NCI-H1694 treated with DMSO at 0.1 percent for 48 hours (cell line): ENCODE measurements around the gene CFAP46.

Source experiments
- DNase-seq: peaks from one replicate; lab custom pipeline; 2025; lab: John Stamatoyannopoulos, UW

The CFAP46 gene

DNA sequence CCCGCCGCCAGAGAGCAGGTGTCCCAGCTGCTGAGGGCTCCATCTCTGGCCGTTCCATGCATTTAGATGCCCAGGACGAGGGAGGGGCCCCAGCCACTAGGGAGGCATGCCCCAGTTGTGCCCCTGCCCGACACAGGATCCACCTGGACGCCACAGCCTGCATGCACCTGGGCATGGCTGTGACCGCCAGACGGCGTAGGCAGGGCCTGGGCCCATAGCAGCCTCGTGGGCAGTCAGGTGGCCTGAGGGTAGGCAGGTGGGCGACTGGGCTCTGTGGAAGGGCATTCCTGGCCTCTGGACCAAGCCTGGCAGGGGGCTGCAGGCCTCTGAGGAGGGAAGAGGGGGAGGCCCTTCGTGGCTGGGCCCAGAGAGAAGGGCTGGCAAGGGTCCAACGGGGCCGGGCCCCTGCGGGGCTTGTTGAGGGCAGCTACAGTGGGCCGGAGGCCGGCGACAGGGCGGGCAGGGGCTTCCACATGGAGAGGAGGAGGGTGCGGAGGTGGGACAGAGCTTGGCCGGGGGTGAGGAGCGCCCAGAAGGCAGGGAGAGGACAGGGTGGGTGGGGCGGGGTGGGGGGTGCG, 80.4 kb downstream of the CFAP46 start:
- DNase-seq: no peak

DNA sequence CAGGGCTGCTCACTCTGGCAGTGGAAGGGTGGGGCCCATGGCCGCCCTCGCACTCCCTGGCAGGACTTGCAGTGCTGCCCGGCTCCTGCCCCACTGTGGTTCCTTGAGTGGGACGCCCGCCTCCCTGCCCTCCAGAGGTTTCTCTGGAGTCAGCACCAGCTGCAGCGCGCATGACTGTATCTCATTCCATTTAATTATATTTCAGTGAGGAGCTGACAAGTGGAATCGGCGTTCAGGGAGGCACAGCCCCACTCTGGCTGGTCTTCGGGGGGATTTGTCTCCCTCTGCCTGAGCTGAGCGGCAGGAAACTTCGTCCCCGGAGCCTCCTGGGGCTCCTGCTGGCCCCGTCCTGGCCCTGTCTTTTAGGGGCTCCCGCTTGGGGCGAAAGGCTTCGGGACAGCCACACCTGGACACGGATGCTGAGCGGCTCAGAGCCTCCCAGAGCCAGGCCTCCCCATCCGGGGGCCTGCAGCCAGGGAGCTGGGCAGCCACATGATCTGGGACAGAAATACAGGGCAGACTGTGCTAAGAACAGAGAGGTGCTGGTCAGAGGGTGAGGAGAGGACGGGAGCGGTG, 81.2 kb downstream of the CFAP46 start:
- no peak for DNase-seq

DNA sequence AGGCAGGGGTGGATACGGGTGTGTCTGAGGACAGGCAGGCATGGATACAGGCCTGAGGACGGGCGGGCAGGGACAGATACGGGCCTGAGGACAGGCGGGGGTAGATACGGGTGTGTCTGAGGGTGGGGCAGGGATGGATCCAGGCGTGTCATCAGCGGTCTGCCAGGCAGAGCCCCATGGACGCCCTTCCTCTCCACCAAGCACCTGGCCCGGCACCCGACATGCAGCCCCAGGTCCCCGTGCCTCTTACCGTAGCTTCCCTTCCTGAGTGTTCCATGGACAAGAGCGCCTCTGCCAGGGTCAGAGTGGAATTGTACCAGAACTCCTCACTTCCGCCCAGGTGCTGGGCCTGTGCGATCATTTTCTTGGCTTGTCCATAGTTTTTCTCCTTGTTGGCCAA, 81.8 kb downstream of the CFAP46 start:
- DNase-seq: no peak

DNA sequence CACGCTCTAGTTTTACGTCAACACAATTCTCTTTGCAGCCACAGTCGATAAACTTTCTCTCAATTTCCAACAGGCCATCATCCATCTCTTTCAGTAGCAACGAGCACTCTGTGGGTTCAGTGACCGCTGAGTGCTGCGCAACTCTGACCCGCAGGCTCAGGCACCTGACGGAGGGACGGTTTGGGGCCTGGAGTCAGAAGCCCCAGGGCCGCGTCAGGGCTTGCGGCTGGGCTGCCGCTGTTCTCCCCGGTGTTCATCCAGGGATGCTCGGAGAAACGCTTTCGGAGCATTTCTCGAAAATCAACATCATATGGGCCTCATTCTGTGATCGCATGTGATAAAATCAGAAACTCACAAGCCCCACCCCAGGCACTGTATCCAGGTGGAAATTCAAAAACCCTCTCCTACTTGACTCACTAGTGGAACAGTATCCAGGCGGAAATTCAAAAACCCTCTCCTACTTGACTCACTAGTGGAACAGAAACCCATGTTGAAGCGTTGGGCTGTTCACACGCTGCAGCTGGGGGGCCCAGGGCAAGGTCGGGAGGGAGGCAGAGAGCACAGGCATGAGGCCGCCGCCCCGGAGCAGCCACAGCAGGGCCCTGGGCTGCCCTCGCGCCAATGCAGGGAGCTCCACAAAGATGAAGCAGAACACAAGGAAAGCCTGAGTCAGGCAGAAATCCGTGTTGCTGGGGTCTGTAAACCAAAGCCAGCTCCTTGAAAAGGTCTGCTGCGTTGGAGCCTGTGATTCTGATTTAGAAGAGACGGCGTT, 83.1 kb downstream of the CFAP46 start:
- no peak for DNase-seq

DNA sequence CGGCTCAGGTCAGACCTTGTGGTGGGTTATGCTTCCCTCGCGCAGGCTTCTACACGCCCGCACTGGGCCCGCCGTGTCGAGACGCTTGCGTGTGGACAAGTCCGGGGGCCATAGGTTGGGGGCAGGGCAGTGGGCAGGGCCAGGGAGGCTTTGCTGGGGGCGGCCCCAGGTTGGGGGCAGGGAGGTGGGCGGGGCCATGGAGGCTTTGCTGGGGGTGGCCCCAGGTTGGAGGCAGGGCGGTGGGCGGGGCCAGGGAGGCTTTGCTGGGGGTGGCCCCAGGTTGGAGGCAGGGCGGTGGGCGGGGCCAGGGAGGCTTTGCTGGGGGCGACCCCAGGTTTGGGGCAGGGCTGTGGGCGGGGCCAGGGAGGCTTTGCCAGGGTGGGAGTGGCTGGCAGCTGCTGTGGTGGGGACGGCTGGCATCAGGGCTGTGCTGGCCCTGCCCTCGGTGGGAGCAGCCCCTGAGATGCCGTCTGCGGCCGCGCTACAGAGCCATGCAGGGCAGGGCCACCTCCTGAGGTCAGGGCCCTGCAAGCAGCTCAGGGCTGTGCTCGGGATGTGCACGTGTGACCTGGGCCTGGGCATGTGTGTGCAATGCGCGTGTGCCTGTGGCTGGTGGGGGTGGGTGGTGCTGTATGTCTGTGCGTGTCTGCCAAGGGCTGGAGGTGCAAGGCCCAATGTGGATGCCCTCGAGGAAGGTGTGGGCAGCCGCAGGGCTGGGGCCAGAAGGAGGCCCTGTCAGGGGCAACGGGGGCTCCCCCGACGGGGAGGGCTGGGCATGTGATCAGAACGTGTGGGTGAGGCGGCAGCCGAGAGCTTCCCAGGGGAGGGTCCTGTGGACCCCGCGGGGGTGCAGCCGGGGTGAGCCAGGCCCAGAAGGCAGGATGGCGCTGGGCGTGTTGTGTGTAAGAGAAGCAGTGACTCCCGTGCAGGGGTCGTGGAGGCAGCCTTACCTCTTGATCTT, 84.0 kb downstream of the CFAP46 start:
- DNase-seq: no peak

DNA sequence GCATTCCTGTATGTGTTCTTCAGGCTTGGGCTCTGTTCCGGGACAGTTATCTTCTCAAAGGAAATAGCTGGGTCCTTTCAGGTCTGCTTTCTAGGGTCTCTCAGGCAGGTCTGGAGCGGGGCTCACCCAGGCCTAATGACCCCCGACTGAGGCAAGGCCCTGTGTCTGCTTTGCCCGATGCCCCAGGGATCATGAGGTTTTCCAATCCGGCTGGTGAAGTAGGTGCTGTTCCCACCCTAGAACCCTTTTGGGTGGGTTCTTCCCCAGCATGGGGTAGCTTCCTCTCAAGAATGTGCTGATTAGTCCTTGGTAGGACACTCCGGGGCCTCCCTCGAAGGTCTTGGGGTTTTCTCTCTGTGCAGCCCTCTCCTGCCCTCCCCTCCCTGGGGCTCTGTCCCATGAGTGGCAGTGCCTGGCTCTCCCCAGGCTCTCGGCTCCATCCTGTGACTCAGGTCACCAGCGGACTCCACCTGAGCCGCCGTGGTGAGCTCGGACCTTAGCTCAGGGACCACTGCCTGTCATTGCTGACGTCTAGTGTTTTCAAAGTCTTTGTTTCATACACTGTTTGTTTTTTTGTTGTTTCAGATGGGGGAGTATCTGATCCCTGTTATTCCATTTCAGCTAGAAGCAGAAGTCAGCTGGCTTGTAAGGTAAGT, 85.4 kb downstream of the CFAP46 start:
- DNase-seq: no peak

DNA sequence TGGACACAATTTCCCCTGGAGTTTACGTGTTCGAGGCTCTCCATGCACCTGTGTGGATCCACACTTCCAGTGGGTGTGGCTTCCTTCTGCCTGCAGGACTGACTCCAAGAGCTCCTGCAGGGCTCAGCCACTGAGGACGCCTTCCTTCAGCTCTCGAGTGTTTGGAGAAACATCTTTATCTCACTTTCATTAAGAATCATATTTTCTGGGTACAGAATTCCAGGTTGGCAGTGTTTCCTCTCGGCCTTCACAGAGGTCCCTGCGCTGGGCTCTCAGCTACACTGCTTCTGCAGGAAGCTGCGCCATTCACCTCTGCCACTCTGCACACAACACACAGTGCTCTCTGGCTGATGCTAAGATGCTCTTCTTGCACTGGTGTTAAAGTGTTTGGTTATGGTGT, 86.5 kb downstream of the CFAP46 start:
- DNase-seq: no peak

DNA sequence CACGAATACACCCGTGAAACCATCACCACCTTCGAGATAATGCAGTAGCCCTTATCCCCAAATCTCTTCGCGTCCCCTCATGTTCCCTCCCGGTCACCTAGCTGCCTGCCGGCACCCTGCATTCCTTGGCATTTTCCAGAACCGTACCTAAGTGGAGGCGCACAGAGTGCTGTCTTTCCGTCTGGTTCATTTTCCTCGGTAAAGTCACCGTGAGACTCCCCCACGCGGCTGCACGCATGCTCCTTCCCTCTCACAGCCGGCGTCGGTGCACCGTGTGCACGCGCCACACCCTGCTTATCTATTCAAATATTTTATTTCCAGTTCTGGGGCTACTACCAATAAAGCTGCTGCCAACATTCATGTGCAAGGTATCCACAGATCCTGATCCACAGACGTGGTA, 90.9 kb downstream of the CFAP46 start:
- no peak for DNase-seq

DNA sequence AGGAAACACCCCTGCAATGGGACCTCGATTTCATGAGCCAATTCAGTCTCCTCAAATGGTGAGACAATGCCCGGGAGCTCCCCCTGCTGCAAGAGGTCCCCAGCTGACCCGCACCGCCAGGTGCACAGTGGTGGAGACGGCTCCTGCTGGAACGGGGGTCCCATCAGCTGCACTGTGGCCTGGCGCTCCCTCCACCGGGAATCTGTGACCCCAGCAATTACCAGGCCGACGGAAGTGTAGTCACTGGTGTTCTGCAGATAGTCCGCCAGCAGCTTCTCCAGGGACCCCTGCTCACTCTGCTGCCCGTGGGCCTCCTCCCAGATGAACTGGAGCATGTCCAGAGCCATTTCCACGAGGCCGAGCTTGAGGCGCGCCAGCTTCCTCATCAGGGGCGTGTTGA, 91.5 kb downstream of the CFAP46 start:
- DNase-seq: no peak

DNA sequence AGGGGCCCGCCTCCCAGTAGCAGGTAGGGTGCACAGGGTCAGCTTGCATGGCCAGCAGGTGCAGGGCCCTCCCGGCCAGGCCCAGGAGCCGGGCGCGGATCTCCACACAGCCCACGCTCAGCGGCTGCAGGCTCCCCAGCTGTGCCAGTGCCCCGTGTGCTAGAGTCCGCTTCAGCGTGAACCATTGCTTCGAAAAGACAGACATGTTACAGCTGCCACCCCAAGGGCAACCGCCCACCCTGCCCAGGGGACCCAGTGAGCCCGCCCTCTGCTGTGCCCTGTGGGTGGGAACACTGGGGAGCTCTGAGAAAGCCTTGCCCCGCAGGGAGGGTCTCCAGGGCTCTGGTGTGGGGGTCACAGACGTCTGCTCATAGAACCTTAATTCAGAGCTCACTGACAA, 92.1 kb downstream of the CFAP46 start:
- DNase-seq: no peak

DNA sequence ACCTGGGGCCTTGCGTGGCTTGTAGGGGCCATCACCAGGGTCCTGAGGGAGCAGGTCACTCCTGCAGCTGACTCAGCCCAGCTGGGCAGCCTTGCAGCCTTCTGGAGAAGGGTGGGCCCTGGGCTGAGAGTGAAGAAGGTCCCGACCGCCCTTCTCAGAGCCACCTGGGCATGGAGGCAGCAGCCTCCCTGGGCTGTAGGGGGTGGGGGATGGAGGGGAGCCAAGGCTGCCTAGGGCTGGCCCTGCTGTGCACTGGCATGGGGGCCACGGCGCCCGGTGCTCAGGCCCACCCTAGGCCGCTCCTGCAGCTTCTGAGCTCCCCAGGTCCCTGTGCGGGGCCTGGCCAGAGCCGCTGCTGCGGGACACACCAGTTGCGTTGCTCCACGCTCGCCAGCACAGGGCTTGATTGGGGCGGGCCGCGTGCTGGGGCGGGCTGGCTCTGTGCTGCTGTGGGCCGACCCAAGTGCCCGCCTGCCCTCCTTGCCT, 92.8 kb downstream of the CFAP46 start:
- no peak for DNase-seq

DNA sequence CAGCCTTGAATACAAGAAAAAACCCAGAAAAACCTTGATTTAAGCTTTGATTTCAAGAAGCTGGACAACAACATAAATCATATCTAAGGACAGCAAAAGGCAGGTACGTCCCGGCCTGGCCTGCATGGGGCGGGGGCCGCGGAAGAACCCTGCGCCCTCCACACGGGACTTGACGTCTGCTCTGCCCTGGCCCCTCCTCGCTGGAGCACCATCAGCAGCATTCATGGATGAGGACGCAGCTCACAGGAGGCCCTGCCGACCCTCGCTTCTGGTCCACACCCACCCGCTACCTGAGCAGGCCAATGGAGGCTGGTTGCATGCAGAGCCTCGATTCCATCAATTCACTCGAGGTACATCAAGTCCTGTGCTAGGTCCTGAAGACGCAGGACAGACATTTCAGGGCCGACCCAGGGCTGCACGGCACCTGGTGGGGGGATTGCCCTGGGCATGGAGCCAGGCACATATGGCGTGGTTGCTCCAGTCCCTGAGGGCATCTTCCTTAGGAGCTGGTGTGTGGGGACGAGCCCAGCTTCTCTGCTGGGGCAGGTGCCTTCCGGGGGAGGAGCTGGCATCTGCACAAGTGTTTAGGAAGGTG, 93.3 kb downstream of the CFAP46 start:
- no peak for DNase-seq

DNA sequence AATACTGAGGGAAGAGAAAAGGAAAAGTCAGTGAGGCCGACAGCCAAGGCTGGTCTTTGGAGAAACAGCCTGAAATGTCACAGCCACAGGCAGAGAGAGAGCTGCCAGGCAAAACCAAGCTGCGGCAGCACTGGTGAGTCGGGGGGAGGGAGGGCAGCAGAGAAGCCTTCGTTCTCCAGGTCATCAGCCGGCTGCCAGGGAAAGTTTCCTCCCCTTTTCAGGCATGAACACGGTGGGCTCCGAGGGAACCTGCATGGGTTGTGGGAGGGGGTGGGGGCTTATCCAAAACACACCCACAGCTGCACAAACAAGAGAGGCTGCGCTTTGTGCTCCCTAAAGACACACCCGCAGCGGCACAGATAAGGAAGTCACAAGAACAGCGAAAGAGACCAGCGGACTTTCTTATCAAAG, 94.1 kb downstream of the CFAP46 start:
- DNase-seq: no peak

DNA sequence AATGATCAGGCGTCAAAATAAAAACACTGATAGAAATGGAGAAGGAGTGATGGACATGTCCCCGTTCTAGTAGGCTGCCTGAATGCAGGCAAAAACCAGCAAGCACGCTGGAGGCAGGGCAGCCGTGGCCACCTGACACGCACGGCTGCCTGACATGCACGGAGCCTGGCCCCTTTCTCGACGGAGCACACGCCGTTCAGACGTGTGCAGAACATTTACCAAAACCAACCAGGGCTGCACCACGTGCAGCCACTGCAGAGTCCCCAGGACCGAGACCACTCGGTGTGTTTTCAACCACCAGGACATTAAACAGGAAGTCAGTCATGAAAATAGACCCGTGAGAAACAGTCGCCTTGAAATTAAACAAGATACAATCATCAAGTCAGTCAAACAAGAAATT, 94.5 kb downstream of the CFAP46 start:
- no peak for DNase-seq

DNA sequence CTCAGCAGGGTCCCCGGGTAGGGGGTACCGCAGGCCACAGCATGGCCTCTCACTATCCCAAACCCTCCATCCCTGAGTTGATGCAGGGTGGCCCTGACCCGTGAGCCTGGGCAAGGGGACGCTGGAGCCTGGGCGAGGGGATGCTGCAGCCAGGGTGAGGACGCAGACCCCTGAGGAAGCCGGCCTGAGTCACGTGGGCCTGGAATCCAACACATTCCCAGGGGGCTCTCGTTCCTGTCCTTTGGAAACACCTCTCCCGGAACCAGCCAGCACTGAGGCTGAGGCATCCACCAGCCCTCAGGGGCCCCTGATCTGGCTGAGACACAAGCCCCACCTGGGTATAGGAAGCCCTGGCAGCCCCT, 95.0 kb downstream of the CFAP46 start:
- DNase-seq: no peak

DNA sequence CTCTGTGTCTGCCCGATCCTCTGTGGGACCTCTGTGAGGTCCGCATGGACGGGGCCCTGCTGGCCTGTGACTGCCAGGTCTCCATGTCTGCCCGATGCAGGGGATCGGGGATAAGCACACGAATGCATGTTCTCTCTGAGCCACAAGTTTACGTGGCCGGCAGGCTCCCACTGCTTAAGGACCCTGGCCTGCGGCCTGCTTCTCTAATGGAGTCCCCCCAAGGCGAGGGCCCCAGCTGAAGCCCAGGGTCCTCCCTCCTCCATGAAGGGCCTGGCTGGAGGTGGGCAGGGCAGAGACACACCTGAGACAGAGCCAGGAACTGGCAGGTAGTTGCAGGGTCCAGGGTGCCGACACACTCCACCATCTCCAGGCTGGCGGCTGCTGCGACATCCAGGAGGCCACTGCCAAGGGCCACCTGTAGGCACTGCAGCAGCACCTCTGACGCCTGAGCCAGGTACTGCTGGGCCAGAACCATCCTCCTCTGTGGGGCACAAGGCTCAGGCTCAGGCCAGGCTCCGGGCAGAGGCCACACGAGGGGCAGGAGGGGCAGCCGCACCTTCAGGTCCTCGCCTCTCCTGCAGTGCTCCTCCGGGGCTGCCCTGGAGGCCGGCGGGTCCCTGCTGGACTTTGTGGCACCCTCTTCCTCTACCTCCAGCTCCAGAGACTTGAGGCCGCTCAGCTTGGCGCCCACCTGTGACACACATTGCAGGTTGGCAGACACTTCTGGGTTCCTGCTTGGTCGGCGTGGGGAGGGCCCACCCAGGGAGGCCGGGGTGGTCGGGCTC, 95.5 kb downstream of the CFAP46 start:
- DNase-seq: no peak

DNA sequence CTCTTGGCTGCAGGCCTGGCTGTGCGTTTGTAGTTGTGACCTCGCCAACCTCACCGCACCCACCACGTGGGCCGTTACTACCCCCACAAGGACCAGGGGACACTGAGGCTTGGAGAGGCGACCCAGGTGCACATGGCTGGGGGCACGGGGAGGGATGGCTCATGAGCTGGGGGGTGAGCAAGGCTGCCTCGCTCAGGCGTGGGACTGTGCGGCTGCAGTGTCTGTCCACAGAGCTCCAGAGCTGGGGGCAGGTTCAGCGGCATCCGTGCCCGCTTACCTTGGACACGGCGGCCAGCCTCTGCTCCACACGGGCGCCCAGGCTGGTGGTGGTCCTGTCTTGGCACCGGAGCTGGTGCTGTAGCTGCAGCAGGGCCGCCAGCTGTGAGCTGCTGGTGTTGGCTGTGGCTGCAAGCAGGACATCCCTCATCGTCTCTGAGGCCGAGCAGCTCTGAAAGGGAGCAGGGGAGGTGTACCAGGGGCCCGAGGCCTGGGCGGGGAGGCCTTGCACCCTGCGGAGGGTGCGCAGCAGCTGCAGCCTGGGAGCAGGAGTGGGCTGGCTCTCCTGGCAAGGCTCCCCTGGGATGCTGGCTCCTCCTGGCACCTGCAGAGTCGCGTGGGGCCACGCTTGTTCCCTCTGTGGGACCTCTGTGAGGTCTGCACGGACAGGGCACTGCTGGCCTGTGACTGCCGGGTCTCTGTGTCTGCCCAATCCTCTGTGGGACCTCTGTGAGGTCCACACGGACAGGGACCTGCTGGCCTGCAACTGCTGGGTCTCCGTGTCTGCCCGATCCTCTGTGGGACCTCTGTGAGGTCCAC, 96.4 kb downstream of the CFAP46 start:
- no peak for DNase-seq

DNA sequence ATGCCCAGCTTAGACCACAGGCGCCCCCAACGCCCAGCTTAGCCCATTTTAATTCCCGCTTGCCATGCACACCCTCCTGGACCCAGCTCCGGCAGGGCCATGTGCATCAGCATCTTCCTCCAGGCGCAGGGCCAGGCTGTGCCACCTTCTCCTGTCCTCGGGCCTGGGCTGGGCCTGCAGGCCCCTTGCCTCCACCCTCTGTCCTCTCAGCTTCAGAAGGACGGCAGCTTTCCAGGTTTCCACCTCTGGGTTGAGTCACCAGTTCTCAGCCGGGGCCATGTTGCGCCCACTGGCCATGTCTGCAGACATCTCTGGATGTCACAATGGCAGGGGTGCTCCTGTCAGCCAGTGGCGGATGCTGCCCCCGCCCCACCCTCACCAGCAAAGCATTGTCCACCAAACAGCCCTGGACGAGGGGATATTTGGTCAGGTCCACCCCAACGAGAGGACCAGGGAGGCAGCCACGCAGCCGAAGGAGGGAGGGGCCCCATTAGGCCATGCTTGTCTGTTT, 97.3 kb downstream of the CFAP46 start:
- DNase-seq: no peak

DNA sequence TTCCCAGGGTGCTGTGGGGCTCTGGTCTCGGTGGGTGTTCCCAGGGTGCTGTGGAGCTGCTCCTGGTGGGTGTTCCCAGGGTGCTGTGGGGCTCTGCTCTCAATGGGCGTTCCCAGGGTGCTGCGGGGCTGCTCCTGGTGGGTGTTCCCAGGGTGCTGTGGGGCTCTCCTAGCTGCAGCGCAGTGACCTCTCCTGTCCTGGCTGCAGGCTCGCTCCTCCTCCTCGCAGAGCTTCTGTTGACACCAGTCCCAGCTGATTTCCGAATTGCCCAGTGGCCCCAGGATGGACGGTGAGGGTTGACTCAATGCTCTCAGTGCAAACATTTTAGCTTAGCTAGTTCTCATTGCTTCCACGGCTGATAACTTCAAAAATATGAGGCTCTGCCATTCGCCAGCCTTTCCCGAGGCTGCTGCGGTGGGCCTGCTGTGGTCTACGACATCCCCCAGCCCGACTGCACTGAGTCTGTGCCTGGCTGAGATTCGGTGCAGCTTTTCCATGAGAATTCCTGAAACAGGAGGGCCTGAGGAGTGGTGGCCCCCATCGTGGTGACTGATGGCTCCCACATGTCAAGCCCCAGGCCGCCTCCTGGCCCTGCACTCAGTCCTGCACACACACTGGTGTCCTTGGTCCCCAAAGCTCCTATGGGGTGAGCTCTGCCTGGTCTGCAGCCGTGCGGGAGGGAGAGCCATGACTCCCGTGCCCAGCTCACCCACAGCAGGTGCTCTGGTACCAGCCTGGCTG, 98.1 kb downstream of the CFAP46 start:
- no peak for DNase-seq
